ENCODE data around the gene RARRES2. TPM values are rescaled to one million over a fixed set of nuclear protein-coding genes. Genes with fewer than 3 reads are reported as not detected.
A peak's percentile ranks its signal among the peaks of the same experiment; 100 is the strongest.

Gene RARRES2
- total RNA-seq, 1 donor from 2014 or later, result not detected

GRCh38 chr7:150363872-150364271, 22.4 kb upstream of the RARRES2 start:
- H3K4me3 Mint-ChIP-seq, result peak overlapping the region; percentile 29
- DNase-seq (no peak), ATAC-seq (ENCODE audit: low read depth) (peak; percentile 20)
- H3K27me3 Mint-ChIP-seq, result no peaks in the 10 kb centered on the region
- TF ChIP-seq CTCF (IDR thresholded peaks at IDR 0.05), result no peak
- POLR2A ChIA-PET, result interaction anchor here (3.4 to 16.5 kb wide), 2 partner anchors 14 to 42 kb away, joined by 13 to 421 read pairs; a partner anchor contains a TSS
- intact Hi-C loops (cut with micrococcal nuclease), result loop anchor here (2.0 kb wide), 1 partner anchor 15 kb away; the partner anchor contains the start of gene ZNF775
- peaks cover 61% of the 10 kb centered on the region for H3K4me1 Mint-ChIP-seq
- peaks cover under 1% of the 10 kb centered on the region for H3K36me3 Mint-ChIP-seq (ENCODE audit: low read depth)
- H3K9me3 Mint-ChIP-seq, result no peaks in the 10 kb centered on the region
- CTCF ChIA-PET, result no interaction called here
- H3K27ac Mint-ChIP-seq, result peak overlapping the region; percentile 72

- ATAC-seq (ENCODE audit: low read depth) (no peak), DNase-seq (no peak)
- no peaks in the 10 kb centered on the region for H3K27me3 Mint-ChIP-seq
- H3K27ac Mint-ChIP-seq, result no peak overlapping the region
- H3K4me3 Mint-ChIP-seq, result no peak overlapping the region
- no peak for TF ChIP-seq CTCF (IDR thresholded peaks at IDR 0.05)
- H3K9me3 Mint-ChIP-seq, result no peaks in the 10 kb centered on the region
- H3K36me3 Mint-ChIP-seq (ENCODE audit: low read depth), result no peaks in the 10 kb centered on the region
- H3K4me1 Mint-ChIP-seq, result peaks cover 61% of the 10 kb centered on the region
- ChIA-PET POLR2A (interaction anchor here (3.4 to 16.5 kb wide), 2 partner anchors 14 to 42 kb away, joined by 13 to 421 read pairs; a partner anchor contains a TSS), CTCF (interaction anchor here (0.9 kb wide), 1 partner anchor 44 kb away, joined by 3 read pairs; no protein-coding TSS in a partner anchor)
- intact Hi-C loops (cut with micrococcal nuclease), result no loop called here
Measured at GRCh38 chr7:150363370-150363769, 21.9 kb upstream of the RARRES2 start.

- POLR2A ChIA-PET, result interaction anchor here (3.4 to 16.5 kb wide), 2 partner anchors 16 to 44 kb away, joined by 13 to 421 read pairs; a partner anchor contains a TSS
- intact Hi-C loops (cut with micrococcal nuclease), result no loop called here
Measured at GRCh38 chr7:150361807-150362621, 20.6 kb upstream of the RARRES2 start.

GRCh38 chr7:150361402-150361801, 20.0 kb upstream of the RARRES2 start:
- CTCF ChIA-PET, result no interaction called here
- no peaks in the 10 kb centered on the region for H3K36me3 Mint-ChIP-seq (ENCODE audit: low read depth)
- POLR2A ChIA-PET, result interaction anchor here (3.4 to 16.5 kb wide), 2 partner anchors 16 to 44 kb away, joined by 13 to 421 read pairs; a partner anchor contains a TSS
- no peak for TF ChIP-seq CTCF (IDR thresholded peaks at IDR 0.05)
- H3K27me3 Mint-ChIP-seq, result no peaks in the 10 kb centered on the region
- no peaks in the 10 kb centered on the region for H3K9me3 Mint-ChIP-seq
- ATAC-seq (ENCODE audit: low read depth) (no peak), DNase-seq (no peak)
- no peak overlapping the region for H3K27ac Mint-ChIP-seq
- H3K4me1 Mint-ChIP-seq, result peaks cover 61% of the 10 kb centered on the region
- intact Hi-C loops (cut with micrococcal nuclease), result no loop called here
- no peak overlapping the region for H3K4me3 Mint-ChIP-seq

More at GRCh38 chr7:150361807-150362621, 20.6 kb upstream of the RARRES2 start:
- H3K9me3 Mint-ChIP-seq, result no peaks in the 10 kb centered on the region
- CTCF ChIA-PET, result no interaction called here
- no peaks in the 10 kb centered on the region for H3K36me3 Mint-ChIP-seq (ENCODE audit: low read depth)
- H3K27ac Mint-ChIP-seq, result no peak overlapping the region
- TF ChIP-seq CTCF (IDR thresholded peaks at IDR 0.05), result no peak
- H3K4me1 Mint-ChIP-seq, result peaks cover 62% of the 10 kb centered on the region
- ATAC-seq (ENCODE audit: low read depth) (no peak), DNase-seq (no peak)
- no peaks in the 10 kb centered on the region for H3K27me3 Mint-ChIP-seq
- H3K4me3 Mint-ChIP-seq, result no peak overlapping the region

GRCh38 chr7:150360363-150361058, 19.1 kb upstream of the RARRES2 start:
- CTCF ChIA-PET, result no interaction called here
- POLR2A ChIA-PET, result interaction anchor here (16.5 kb wide), 1 partner anchor 45 kb away, joined by 421 read pairs; a partner anchor contains a TSS
- Mint-ChIP-seq H3K4me3 (no peak overlapping the region), H3K27me3 (no peaks in the 10 kb centered on the region), H3K27ac (peak overlapping the region; percentile 13), H3K9me3 (no peaks in the 10 kb centered on the region), H3K36me3 (ENCODE audit: low read depth) (no peaks in the 10 kb centered on the region), H3K4me1 (peaks cover 54% of the 10 kb centered on the region)
- TF ChIP-seq CTCF (IDR thresholded peaks at IDR 0.05), result no peak
- ATAC-seq (ENCODE audit: low read depth), result no peak
- intact Hi-C loops (cut with micrococcal nuclease), result no loop called here
- no peak for DNase-seq

Measured in activated B cell treated with CpG ODN at 0.5 μM for 24 hours (primary cell).